ENCODE results near the gene CXCL12.

CXCL12 gene

GRCh38 chr10:44395902-44396670 is 11.2 kb upstream of the CXCL12 start:
- DNase-seq (ENCODE audit: low read depth): no peak
- TF ChIP-seq CTCF (IDR thresholded peaks at IDR 0.05; ENCODE audit: control insufficient read depth, extremely low read depth, insufficient read depth): no peak

GRCh38 chr10:44395396-44395795 is 10.5 kb upstream of the CXCL12 start:
- H3K4me3 ChIP-seq (ENCODE audit: low read depth, low read length): no peak overlapping the region
- no peak for TF ChIP-seq CTCF (IDR thresholded peaks at IDR 0.05; ENCODE audit: control insufficient read depth, extremely low read depth, insufficient read depth)
- DNase-seq (ENCODE audit: low read depth): peak; percentile 28

More at GRCh38 chr10:44395902-44396670, 11.2 kb upstream of the CXCL12 start:
- no peak overlapping the region for H3K4me3 ChIP-seq (ENCODE audit: low read depth, low read length)

- no peak overlapping the region for H3K4me3 ChIP-seq (ENCODE audit: low read depth, low read length)
- no peak for TF ChIP-seq CTCF (IDR thresholded peaks at IDR 0.05; ENCODE audit: control insufficient read depth, extremely low read depth, insufficient read depth)
Observed at GRCh38 chr10:44394696-44395381, 9.9 kb upstream of the CXCL12 start.

GRCh38 chr10:44393834-44394547 is 9.1 kb upstream of the CXCL12 start:
- no peak for TF ChIP-seq CTCF (IDR thresholded peaks at IDR 0.05; ENCODE audit: control insufficient read depth, extremely low read depth, insufficient read depth)
- no peak overlapping the region for H3K4me3 ChIP-seq (ENCODE audit: low read depth, low read length)
- DNase-seq (ENCODE audit: low read depth): no peak

More at GRCh38 chr10:44394696-44395381, 9.9 kb upstream of the CXCL12 start:
- no peak for DNase-seq (ENCODE audit: low read depth)

GRCh38 chr10:44393051-44393630 is 8.2 kb upstream of the CXCL12 start:
- DNase-seq (ENCODE audit: low read depth): no peak
- no peak for TF ChIP-seq CTCF (IDR thresholded peaks at IDR 0.05; ENCODE audit: control insufficient read depth, extremely low read depth, insufficient read depth)
- H3K4me3 ChIP-seq (ENCODE audit: low read depth, low read length): no peak overlapping the region

GRCh38 chr10:44392420-44392819 is 7.5 kb upstream of the CXCL12 start:
- TF ChIP-seq CTCF (IDR thresholded peaks at IDR 0.05; ENCODE audit: control insufficient read depth, extremely low read depth, insufficient read depth): no peak
- no peak overlapping the region for H3K4me3 ChIP-seq (ENCODE audit: low read depth, low read length)
- DNase-seq (ENCODE audit: low read depth): no peak
